Middle frontal gyrus (tissue), 1 donor: ENCODE results near the gene SLC27A6.
"Not testable (repeated sequence)": the region's sequence is repeated elsewhere in the genome, so short reads cannot be mapped to it uniquely, and the experiment has no call there.

Experiments used
- DNase-seq: peaks from one replicate; pipeline ENCODE4 v3.0.0-alpha.2; 2015; ENCODE audit warnings: low spot score; ENCODE audit errors: extremely low spot score

SLC27A6 gene

DNA sequence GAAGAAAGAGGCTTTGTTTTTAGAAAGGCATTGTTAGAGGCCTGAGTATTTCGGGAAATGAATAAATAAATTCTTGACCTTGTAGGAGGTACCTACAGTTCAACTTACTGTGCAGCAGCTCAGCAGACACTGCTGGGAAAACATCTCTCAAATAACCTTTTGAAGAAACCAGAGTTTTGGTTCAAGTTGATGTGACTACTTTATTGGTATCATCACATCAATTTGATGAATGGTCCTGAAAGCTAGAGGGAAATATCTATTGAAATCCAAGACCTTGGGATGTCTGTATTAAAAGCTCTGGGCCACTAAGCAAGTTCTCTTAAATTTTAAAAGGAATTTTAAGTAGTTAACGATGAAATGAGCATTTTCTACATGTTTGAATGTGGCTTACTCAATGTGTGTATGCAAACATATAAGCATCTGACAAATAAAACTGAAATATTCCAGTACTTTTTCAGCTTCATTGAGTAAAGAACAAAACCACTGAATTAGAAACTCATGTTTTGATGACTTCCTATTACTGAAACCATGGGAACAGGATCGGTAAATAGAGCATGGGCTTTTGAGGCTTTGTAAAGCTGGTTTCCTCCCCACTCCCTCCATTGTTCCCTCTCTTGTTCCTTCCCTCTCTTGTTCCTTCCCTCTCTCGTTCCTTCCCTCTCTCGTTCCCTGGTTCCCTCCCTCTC lies 36.7 kb downstream of the SLC27A6 start:
- DNase-seq = no peak

DNA sequence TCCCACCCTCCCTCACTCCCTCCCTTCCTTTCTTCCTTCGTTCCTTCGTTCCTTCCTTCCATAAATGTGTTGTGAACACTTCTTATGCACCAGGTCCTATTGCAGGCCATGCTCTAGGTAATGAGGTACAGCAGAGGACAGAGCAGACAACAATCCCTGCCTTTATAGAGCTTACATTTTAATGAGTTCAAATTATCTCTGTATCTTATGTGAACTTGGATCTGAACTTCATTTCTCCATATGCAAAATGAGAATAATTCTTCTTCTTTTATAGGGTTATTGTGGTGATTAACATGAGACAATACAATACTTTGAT lies 37.2 kb downstream of the SLC27A6 start:
- DNase-seq = no peak

DNA sequence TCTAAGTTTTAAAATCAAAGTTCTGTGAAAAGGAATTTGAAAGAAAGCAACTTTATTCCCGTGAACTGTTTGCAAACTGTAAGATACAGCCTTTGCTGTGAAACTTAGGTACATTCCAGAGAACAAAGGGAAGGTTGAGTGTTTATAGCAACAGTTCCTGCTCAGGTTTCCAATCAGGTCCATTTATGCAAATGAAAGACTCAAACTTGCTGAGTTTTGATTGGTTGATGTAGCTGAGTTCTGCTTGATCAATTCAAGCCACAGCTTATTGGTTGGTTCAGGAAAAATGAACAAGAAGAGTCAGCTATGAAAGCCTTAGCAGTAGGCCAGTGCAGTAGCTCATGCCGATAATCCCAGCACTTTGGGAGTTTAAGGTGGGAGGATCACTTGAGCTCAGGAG lies 37.9 kb downstream of the SLC27A6 start:
- no peak for DNase-seq

DNA sequence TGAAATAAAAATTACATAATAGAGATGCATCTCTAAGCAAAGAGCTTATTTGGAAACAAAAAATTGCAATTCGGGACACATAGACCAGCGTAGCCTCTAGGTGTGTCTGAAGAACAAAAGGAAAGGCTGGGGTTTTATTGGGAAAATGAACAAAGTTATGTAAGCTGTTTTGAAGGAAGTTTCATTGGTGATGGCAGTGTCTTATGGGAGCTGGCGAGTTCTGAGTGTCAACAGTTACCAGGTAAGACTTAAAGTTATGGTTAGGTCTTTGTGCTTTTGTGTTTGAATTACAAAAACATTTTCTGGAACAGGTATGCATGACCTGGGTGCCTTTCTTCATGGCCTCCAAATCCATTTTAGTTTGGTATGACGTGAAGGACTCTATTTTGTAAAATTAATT lies 48.9 kb downstream of the SLC27A6 start:
- no peak for DNase-seq

DNA sequence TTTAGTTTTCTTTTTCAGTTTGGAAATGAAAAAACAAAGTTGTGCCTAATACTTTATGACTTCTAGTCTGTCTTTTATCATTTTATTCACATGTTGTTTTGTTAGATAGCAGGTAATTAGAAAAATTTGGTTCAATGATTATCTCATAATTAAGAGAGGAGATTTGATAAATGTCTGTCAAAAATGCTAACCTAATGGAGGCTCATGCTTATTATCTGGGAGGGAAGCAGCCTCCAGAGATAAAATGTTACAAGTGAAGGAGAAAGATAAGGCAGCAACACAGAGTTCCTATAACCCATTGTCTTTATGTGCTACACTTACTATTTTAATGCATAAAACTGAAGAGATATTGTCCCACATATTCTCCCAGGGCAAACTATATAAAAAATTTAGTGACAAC lies 53.5 kb downstream of the SLC27A6 start:
- no peak for DNase-seq

DNA sequence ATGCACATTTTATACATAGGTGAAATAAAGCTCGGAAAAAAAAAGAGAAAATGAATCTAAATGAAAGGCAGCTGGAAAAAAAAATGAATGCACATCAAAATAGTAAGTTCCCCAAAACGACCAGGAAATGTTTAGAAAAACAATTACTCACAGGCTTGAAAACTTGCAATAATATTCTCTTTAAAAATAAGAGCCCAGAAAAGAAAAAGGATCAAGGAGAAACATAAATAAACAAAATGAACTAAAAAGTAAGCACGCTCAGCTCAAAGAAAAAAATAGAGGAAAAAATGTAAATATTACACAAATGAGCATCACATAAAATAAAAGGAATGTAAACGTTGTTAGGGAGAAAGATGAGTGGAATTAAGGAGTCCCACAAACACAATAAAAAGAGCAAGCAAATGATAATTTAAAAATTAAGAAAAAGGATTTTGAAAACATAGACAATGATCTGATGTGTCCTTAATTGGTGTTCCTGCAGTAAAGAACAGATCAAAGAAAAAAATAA lies 54.2 kb downstream of the SLC27A6 start:
- no peak for DNase-seq

DNA sequence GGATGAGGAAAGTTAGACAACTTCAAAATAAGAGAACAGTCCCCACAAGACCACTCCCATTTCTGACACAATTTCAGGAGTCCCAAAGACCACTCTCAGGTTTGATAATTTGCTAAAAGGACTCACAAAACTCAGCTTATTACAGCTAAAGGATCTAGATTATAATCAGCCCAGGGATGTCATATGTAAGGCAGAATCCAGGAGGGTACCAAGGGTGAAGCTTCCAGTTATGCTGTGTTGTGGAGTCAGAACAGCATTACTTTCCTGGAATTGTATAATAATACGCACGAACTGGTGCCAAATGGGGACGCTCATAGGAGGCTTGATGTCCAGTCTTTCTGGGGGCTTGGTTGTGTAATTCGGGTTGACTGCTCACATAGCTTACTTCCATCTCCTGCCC lies 55.4 kb downstream of the SLC27A6 start:
- DNase-seq = no peak

DNA sequence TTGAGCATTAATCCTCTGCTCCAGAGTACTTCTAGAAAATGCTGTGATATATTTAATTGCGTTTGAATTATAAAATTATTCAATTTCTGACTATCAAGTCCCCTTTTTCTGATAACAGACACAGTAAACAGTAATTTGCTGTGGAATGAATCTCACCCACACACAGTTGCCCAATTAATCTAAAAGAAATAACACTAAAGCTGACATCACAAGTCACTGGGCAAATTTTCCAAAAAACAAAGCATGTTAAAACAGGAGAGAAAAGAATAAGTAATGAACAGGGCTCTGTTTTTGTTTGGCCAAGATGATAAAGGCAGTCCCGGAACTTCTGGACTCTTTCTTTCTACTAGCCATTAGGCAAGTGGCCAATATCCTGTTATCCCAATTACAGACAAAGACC lies 56.5 kb downstream of the SLC27A6 start:
- DNase-seq = no peak

DNA sequence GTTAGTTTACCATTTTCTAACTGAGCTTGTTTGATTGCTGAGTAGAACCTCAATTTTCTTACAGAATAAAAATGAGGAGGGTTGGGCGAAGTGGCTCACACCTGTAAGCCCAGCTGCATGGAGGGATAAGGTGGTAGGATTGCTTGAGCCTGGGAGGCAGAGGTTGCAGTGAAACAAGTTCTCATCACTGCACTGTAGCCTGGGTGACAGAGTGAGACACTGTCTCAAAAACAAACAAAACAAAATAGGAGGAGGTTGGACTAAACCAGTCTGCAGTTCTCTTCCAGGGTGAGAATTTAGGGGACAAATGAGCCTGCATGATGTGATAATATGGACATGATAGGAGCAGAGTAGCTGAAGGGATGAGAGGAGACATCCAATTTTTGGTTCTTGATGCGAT lies 57.3 kb downstream of the SLC27A6 start:
- DNase-seq = no peak

DNA sequence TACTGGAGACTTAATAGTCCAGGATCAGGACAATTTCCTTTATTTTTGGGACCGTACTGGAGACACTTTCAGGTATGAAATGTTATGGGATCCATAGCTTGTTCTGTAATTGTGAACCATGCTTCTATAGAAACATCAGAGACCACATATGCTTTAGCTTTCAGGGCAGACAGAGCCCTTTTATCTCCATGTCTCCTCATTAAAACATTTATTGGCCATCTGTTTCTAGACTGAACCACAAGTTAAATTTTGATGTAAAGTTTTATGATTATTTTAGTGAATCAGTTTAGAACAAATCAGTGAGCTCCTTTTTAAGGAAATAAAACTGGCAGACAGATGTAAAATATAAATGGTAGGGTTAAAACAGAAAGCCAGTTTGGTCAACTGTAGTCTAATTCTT lies 62.0 kb downstream of the SLC27A6 start:
- DNase-seq = no peak

DNA sequence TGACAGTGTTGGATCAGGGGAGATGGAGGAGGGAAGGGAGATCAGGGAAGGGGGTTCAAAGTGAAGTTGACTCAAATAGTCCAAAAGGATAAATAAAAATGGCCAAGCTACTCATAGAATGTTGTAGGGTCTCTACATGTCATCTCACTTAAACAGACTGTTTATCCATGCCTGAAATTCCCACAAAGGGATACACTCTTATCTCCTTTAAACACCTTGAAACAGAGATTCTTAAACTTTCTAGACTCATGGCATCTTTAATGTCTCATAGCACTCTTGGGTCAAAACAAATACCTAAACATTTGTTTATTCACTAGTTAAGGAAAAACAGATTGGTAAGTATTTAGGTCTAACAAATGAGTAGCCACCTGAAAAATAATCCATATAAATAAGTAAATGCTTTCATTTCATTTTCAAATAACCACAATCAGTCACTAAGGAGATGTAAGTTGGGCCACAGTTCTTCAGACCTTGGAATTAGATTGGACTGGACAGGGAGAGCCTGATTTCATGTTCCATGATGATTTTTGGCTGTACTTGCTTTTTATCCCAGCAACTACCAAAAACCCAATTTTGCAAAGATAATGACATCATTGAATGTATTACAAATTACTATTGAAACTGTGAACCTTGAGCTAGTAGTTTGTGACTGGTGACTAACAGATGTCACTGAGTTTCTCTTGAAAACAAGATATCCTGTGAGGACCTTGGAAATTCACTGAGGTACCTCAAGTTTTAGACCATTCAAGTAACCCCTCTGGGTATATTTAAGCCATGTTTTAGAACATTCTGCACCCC lies 66.8 kb downstream of the SLC27A6 start:
- DNase-seq = no peak

DNA sequence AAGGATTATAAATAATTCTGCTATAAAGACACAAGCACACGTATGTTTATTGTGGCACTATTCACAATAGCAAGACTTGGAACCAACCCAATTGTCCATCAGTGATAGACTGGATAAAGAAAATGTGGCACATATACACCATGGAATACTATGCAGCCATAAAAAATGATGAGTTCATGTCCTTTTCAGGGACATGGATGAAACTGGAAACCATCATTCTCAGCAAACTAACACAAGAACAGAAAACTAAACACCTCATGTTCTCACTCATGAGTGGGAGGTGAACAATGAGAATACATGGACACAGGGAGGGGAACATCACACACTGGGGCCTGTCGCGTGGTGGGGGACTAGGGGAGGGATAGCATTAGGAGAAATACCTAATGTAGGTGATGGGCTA lies 71.0 kb downstream of the SLC27A6 start:
- not testable (repeated sequence) for DNase-seq

DNA sequence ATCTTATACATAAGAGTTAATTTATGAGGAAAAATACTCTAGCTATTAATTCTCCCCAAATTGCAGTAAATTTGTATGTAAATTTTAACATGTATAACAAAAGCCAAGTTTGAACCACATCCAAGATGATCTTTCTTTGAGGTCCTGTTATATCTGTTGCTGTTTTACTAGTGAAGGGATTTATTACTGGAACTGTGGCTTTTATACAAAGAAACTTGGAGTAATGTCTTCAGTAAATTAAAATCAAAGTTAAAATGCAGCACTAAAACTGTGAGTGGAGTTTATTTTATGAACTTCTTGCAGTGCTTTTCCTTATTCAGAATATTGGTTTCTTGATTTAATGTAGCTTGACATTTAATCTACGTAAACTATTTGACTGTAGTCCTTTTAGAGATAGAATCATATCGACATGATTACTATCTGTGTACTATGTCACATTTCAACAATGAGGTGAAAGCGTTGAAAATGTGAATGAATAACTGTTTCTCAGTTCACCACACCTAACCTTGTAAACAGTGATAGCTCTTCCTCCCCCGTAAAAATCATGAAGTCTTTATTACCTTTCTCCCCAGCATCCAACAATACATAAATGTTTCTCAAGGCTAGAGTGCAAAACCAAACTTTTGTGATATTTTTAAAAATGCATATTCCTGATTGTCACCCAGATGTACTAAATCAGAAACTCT lies 76.1 kb downstream of the SLC27A6 start:
- no peak for DNase-seq

DNA sequence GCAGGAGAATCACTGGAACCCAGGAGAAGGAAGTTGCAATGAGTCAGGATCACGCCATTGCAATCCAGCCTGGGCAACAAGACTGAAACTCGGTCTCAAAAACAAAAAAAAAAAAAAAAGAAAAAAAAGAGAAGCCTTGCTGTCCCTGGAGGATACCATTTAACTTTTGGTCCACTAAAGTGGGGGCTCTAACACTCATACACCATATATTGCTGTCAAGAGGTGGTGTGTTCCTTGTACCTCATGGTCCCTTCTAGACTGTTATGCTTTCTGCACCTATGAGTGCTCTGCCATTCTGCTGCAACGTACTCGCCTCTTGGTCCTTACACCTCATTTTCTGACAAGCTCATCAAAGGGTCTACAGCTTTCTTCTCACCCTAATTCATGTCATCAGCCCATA lies 77.0 kb downstream of the SLC27A6 start:
- no peak for DNase-seq

DNA sequence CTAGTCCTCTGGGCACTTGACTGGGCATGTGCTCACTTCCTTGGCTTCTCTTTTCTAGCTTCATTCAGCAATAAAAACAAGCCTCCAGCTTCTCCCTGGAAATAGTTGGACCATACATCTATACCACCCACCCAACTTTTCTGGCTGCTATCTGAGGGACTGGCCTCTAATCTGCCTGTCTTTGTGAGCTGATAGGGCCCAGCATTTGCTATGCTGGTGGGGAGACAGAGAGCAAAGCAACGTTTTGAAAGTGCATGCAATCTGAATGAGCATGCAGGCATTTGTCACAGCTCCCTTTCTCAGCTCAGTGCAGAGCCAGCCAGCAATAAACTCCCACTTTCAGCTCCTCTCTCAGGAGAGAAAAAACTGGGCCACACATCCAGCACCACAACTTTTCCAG lies 78.6 kb downstream of the SLC27A6 start:
- no peak for DNase-seq

DNA sequence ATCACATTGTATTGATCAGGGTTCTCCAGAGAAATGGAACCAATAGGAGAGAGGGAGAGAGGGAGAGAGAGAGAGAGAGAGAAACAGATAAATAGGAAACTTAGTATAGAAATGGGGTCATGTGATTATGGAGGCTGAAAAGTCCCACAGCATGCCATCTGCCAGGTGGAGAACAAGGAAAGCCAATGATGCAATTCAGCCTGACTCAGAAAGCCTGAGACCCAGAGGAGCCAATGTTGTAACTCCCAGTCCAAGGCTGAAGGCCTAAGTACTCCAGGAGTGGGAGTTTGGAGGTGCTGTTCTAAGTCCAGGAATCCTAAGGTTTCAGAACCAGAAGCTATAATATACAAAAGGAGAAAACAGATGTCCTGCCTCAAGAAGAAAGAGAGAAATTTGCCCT lies 80.9 kb downstream of the SLC27A6 start:
- DNase-seq = no peak

DNA sequence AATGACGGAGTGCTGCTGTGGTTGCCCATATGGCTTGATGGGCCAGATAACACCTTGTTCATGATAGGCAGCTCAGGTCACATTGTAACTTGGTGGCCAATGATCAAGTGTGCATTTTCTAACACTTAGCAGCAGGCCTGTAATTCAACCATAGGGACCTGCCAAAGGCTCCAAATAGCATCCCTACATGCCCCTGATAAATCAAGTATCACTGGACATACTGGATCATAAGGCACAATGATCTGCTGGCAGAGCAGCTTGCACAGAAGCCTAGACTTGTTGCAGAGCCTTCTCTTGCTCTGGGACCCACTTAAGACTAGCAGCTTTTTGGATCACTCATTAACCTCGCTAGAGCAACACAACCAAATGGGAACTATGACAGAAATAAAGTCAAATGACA lies 83.2 kb downstream of the SLC27A6 start:
- DNase-seq = no peak

DNA sequence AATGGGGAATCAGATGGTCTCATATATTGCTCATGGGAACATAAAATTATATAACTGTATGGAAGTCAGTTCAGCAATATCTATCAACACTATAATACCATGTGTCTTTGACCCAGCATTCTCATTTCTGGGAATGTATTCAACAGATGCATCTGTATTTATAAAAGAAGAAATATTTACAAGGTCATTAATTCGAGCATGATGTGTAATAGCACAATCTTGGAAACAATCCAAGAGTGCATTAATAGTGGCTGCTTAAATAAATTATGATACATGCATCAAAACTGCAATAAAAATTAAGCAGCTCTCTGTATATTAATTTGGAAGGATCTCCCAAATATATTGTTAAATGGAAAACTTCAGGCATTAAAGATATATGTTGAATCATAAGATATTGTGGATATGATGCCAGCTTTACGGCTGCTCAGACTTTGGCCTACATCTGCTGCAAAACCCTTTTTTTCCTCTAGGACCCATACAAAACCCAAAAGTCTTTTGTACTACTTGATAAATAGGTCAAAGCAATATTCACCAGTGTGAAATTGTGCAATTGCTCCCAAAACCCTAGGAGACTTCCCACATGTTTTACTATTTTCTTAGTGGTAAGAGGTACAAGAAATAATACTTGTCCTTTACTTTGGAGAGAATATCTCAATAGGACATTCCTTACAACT lies 84.0 kb downstream of the SLC27A6 start:
- DNase-seq = no peak

DNA sequence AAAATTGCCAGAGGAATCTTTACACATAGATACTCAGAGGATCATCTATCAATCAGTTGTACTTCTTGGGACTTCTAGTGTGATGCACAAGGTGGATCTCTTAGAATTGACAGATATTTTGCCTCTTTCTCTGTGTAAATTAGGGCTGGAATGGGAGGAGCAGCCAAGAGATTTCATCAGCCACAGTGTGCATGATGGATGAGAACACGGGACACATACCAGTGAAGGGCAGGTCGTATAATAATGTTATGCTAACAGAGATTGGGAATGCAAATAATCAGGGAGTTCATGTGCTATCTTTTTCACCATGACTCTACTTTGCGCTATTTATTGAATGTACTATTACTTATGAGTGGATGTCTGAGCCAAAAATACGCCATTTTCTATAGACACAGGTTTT lies 86.0 kb downstream of the SLC27A6 start:
- DNase-seq = no peak

DNA sequence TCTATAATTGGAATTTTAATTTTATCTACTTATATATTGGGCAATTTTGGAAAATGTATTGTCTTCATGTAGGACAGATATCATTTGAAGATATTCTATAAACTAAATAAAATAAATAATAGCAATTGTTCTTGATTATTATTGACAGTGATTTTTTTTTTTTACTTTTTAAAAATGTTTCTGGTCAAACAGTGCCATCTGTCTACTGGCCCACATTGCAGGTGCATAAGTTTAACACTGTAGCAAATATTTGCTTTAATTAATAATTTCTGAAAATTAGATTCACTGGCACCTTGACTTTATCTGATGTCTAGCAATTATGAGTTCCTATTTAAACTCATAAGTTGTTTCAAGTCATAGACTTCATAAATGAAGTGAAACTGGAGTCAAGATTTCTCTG lies 88.2 kb downstream of the SLC27A6 start:
- DNase-seq = no peak

DNA sequence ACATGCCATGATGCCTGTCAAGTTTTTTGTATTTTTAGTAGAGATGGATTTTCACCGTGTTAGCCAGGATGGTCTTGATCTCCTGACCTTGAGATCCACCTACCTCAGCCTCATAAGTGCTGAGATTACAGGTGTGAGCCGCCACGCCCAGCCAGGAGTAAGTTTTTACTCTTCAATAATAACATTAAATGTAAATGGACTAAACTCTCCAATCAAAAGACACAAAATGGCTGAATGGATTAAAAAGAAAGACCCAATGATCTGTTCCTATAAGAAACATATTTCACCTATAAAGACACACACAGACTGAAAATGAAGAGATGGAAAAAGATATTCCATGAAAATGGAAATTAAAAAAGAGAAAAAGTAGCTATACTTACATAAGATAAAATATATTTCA lies 92.0 kb downstream of the SLC27A6 start:
- DNase-seq = no peak

DNA sequence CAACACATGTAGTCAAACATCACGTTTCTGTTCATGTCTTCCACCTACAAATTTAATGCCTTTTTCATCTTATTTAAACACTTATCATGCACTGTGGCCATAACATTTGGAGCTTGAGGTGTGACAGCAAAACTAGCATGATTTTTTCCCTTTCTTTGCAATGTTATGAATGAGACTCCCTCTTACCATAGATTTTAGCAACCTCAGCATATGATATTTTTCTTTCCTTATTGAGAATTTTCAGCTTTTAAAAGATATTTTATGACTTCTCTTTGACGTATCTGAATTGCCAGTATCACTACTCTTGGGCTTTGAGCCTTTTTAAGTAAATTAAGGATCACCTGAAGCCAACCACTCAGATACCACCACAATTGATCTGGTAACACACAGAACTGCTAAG lies 96.6 kb downstream of the SLC27A6 start:
- DNase-seq = no peak
